ENCODE results near the gene MARCHF2. TPM values are rescaled to one million over a fixed set of nuclear protein-coding genes. Genes with fewer than 3 reads are reported as not detected.

The MARCHF2 gene
- total RNA-seq, 1 experiment from 2014 or later: 27.5 TPM

DNA sequence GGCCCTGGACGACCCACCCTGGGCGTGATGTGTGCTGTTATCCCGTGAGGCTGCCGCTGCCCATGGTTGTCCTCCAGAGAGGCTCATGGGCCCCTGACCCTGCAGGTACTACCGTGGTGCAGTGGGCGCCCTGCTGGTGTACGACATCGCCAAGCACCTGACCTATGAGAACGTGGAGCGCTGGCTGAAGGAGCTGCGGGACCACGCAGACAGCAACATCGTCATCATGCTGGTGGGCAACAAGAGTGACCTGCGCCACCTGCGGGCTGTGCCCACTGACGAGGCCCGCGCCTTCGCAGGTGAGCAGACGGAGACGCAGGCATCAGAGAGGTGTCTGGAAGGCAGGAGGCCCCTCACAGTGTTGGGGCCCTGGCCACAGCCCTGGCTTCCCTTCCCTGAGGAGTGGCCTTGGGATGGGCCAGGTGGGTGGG lies 11.1 kb upstream of the MARCHF2 start:
- H3T11ph ChIP-seq (ENCODE audit: low read length): no peak overlapping the region
- peaks cover 3% of the 10 kb centered on the region; the same call in 1 of the 2 replicates for H3K79me2 ChIP-seq (ENCODE audit: insufficient read depth, low read length)
- no peak overlapping the region for H2BK15ac ChIP-seq (ENCODE audit: low read depth, low read length)
- H2AK5ac ChIP-seq (ENCODE audit: insufficient read length, low read length): no peak overlapping the region
- Mint-ChIP-seq H3K4me3 (no peak overlapping the region), H3K27me3 (ENCODE audit: low read depth) (no peaks in the 10 kb centered on the region; the same call in 1 of the 2 replicates), H3K9me3 (no peaks in the 10 kb centered on the region; a peak in 1 of 5 replicates), H3K4me1 (peaks cover 4% of the 10 kb centered on the region in 2 experiments; a peak in 3 of 4 replicates), H3K36me3 (ENCODE audit: insufficient read depth in 1 of 3, low read depth in 3 of 3) (peaks cover 20 to 44% (median 43%) of the 10 kb centered on the region in 3 experiments), H3K27ac (peak overlapping the region in 1 of 3 experiments; percentile 68; a peak in 2 of 7 replicates)
- H3K27ac ChIP-seq (ENCODE audit: insufficient read length, low read depth, low read length): no peak overlapping the region
- H4K5ac ChIP-seq (ENCODE audit: insufficient read length, low read depth, low read length): no peak overlapping the region
- no peak overlapping the region for H3K9ac ChIP-seq (ENCODE audit: extremely low read depth, insufficient read length, low read length)
- H3K56ac ChIP-seq (ENCODE audit: insufficient read length, low read depth, low read length): no peak overlapping the region
- no peak for DNase-seq
- H2BK12ac ChIP-seq (ENCODE audit: insufficient read length, low read depth, low read length): no peak overlapping the region
- no peaks in the 10 kb centered on the region for H3K27me3 ChIP-seq (ENCODE audit: insufficient read depth, low read length)
- no peak overlapping the region for H3K18ac ChIP-seq (ENCODE audit: insufficient read length, low read depth, low read length)
- no peak overlapping the region for H2AFZ ChIP-seq (ENCODE audit: low read length)
- H3K23me2 ChIP-seq (ENCODE audit: insufficient read length, low read depth, low read length, poor library complexity, severe bottlenecking): no peaks in the 10 kb centered on the region
- no peak overlapping the region for H2BK5ac ChIP-seq (ENCODE audit: insufficient read length, low read length)
- no peak overlapping the region for H4K91ac ChIP-seq (ENCODE audit: insufficient read length, low read depth, low read length)
- WGBS (ENCODE audit: extremely low coverage, insufficient read length, low lambda C conversion rate): no CpG with 5 or more reads among the region's 21 CpGs
- no peaks in the 10 kb centered on the region for H3K9me3 ChIP-seq (ENCODE audit: control insufficient read depth, low read depth, low read length)
- no peak overlapping the region for H2BK120ac ChIP-seq (ENCODE audit: low read depth, low read length, poor library complexity, severe bottlenecking)
- no peak overlapping the region for H4K8ac ChIP-seq (replicated peaks; ENCODE audit: insufficient read length, low read depth, low read length)
- no peak overlapping the region for H3K14ac ChIP-seq (ENCODE audit: insufficient read depth, low read length)
- no peak overlapping the region for H3K23ac ChIP-seq (ENCODE audit: insufficient read length, low read depth, low read length)
- H4K20me1 ChIP-seq (ENCODE audit: control insufficient read depth, insufficient read depth, insufficient read length): no peaks in the 10 kb centered on the region
- H3K4me2 ChIP-seq (ENCODE audit: insufficient read depth, insufficient read length, low read length): no peak overlapping the region
- H2BK20ac ChIP-seq (ENCODE audit: low read depth, low read length, poor library complexity, severe bottlenecking): no peak overlapping the region
- TF ChIP-seq, protein P1, sequence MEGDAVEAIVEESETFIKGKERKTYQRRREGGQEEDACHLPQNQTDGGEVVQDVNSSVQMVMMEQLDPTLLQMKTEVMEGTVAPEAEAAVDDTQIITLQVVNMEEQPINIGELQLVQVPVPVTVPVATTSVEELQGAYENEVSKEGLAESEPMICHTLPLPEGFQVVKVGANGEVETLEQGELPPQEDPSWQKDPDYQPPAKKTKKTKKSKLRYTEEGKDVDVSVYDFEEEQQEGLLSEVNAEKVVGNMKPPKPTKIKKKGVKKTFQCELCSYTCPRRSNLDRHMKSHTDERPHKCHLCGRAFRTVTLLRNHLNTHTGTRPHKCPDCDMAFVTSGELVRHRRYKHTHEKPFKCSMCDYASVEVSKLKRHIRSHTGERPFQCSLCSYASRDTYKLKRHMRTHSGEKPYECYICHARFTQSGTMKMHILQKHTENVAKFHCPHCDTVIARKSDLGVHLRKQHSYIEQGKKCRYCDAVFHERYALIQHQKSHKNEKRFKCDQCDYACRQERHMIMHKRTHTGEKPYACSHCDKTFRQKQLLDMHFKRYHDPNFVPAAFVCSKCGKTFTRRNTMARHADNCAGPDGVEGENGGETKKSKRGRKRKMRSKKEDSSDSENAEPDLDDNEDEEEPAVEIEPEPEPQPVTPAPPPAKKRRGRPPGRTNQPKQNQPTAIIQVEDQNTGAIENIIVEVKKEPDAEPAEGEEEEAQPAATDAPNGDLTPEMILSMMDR (conservative IDR thresholded peaks at IDR 0.05): no peak
- H3K4ac ChIP-seq (ENCODE audit: low read depth, low read length): no peak overlapping the region
- H3K79me1 ChIP-seq (ENCODE audit: insufficient read depth, low read depth, low read length, poor library complexity, severe bottlenecking): peaks cover 6% of the 10 kb centered on the region
- no peaks in the 10 kb centered on the region for H3K4me1 ChIP-seq (ENCODE audit: insufficient read depth, low read length)

All from H9 (cell line).